Activated effector memory CD4-positive, alpha-beta T cell treated with anti-CD3 and anti-CD28 coated beads, Interleukin-2, amount 50 U/mL, for 16 hours (primary cell): ENCODE measurements around the gene TMSB4X.
"Not testable (repeated sequence)": the region's sequence is repeated elsewhere in the genome, so short reads cannot be mapped to it uniquely, and the experiment has no call there.

Experiments
- DNase-seq: peaks from one replicate; pipeline ENCODE4 v3.0.0-alpha.2; 2020

TMSB4X gene

GRCh38 chrX:12955882-12956703, 18.8 kb upstream of the TMSB4X start:
- DNase-seq: peak; percentile 86

DNA sequence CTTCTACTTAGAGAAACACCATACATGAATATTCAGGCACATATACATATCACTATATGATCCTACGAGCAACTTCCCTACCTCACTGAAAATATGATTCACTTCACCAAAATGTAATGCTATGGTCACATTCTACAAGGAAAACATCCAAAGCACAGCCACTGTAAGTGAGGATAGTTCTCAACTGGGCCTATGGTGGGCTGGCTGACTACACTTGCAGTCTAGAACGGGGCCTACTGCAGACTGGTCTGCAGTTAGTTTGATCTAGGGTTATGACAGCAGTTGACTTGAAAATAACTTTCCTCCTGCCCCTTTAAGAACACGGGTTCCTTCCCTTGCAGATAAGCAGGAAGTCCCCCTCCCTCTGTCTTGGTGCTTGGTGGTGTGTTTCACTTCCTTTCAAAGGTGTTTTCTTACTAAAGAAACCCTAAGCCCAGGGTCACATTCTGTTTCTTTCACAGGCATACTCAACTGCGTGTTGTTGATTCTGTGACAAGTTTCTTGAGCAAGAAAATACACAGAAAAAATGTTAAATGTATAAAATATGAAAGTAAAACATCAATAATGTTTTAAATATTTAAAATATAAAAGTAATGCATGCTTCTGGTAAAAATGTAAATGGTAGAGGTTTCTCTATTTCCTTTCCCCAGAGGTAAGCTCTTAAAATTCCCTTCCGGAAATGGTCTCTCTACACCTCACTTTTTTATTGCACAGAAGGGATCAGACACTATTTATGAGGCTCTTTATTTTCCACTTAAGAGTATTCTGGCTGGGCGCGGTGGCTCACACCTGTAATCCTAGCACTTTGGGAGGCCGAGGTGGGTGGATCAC, 18.0 kb upstream of the TMSB4X start:
- DNase-seq: peak; percentile 82

DNA sequence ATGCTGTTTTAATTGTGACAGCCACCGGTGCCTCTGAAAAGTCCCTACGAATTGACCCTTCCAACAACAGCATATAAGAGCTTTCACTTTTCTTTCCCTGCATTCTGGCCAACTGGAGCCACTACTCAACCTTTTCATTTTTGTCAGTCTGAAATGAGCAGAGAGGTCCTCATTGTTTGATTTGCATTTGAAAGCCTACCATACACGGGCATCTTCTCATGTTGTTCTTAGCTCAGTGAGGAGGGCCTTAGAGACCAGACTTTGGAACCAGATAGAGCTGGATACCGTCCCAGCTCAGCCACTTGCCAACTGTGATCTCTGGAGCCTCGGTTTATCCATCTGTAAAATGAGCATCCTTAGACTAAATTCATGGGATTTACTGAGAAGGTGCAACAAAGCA, 16.9 kb upstream of the TMSB4X start:
- DNase-seq: no peak

DNA sequence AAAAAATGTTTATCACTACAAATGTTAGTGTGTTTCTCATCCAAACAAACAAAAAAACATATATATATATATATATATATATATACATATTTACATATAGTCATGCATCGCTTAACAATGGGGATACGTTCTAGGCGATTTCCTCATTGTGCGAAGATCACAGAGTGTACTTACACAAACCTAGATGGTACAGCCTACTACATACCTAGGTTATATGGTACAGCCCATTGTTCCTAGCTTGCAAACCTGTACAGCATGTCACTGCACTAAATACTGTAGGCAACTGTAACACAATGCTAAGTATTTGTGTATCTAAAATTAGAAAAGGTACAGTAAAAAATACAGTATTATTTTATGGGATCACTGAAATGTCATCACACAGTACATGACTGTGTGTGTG, 16.4 kb upstream of the TMSB4X start:
- no peak for DNase-seq

DNA sequence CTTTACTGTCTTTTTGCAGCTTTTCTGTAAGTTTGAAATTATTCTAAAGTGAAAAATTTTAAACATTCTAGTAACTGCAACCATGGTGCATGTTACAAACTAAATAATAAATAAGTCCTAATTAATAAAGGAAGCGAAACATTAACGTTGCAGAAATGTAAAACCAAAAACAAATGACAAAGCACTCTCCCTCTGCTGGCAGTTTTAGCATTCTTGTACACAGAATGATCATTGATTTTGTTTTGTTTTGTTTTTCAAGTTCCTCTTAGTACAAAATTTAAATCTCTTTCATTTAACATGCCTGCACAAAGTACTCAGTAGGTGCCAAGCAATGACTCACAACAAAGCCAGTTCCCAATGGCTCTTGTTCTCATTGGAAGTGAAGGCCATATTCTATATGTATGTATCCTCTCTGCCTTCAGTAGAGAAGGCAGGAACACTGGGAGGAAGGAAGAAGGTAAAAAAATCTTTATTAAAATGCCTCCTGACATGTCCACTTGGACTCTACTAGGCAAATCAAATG, 13.7 kb upstream of the TMSB4X start:
- no peak for DNase-seq

GRCh38 chrX:12962041-12962504, 12.8 kb upstream of the TMSB4X start:
- DNase-seq: no peak

- DNase-seq: not testable (repeated sequence)
Measured at GRCh38 chrX:12963210-12963850, 11.6 kb upstream of the TMSB4X start.

DNA sequence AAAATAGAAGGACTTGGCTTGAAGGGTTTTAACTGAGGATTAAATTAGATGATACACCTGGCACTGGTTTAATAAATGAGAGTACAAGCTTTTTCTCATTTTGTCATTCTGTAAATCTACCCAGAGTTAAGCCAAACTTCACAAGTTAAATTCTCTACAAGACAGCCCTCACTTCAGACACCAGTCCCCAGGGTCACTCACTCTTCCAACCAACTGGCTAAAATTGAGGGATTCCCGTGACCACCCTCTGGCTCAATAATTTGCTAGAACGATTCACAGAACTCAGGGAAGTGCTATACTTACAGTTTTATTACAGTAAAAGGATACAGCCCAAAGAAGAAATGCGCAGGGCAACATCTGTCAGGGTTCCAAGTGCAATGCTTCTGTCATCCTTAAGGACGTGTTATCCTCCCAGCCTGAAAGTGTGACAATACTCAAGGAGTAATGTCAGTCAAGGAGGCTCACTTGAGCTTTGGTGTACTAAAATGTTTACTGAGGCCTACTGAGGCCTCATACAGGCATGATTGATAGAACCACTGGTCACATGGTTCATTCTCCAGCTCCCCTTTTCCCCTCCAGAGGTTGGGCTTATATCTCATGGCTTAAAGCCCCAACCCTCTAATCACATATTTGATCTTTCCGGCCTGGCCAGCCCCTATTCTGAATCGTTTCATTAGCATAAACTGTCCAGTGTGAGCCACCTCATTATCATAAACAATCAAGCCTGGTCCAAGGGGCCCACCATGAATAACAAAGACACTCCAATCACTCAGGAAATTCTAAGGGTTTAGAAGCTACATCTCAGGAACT, 9.6 kb upstream of the TMSB4X start:
- no peak for DNase-seq

DNA sequence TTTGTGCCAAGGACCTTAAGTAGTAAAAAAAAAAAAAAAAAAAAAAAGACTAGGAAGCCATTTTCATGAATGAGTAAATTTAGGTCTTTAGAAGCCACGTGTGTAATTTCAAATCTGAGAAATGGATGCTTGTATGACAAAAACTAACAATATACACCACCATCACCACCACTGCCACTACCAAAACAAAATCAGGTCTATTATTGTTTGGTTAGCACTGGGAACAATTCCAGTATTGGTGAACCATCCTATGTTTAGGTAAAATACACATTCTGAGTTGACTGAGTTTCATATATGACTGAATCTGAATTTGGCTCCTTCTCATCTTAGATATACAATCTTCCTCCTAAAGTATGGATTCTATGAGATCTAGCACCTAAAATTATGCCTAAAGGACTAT, 8.8 kb upstream of the TMSB4X start:
- no peak for DNase-seq

GRCh38 chrX:12967711-12968465, 7.0 kb upstream of the TMSB4X start:
- DNase-seq: peak; percentile 72

DNA sequence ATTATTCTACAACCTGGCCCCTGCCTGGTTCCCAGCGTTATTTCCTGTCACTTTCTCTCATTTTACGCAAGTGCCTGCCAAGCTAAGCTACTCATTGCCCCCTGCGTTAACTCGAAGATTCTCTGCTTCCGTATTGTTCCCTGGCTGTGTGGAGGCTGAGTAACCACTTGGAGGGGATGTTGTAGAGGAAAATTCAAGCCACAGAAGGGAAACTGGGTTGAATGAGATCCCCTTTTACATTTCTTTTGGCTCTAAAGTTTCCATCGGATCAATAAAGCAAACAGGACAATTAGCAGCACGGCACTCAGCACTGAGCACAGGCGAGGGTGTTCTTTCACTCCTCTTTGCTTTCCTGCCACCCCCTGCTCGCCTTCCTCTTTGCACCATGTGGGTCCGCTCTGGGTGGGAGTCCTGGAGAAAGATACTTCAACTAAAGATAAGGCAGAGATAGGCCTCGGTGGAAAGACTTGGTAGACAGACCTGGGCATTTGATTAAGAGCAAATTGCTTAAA, 4.2 kb upstream of the TMSB4X start:
- DNase-seq: peak; percentile 78

DNA sequence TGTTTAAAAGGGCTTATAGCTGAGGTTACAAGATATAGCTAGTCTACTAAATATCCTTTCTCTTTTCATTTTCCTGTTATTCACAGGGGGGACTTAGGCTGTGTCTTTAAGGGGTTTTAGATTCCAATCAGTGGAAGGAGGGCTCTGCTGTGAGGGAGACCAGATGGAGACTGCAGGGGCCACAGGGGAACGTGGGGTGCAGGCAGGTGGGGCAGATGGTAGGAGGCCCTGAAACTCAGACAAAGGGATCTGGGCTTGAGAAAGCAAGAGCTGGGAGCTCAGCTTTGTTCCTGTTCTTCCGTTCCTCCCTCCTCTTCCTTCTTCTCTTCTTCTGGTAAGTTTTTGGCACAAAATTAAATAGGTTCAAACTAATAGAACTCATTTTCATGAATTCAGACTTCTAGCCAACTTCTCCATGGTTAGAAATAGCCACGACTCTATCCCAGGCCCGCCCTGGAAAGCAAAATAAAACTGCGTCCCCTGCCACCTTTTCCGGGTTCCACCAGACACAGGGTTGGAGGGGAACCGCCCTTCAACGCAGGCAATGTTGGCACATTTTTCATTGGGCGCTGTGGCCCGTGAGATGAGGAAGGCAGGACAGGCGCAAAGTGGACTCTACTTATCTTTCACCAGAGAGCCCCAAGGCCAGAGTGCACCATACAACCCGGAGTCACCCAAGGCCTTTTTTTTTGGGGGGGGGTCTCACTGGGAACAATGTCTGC, 3.5 kb upstream of the TMSB4X start:
- DNase-seq: peak; percentile 75

- no peak for DNase-seq
Measured at GRCh38 chrX:12972243-12972642, 2.7 kb upstream of the TMSB4X start.

- no peak for DNase-seq
Measured at GRCh38 chrX:12972878-12973560, 1.9 kb upstream of the TMSB4X start.

DNA sequence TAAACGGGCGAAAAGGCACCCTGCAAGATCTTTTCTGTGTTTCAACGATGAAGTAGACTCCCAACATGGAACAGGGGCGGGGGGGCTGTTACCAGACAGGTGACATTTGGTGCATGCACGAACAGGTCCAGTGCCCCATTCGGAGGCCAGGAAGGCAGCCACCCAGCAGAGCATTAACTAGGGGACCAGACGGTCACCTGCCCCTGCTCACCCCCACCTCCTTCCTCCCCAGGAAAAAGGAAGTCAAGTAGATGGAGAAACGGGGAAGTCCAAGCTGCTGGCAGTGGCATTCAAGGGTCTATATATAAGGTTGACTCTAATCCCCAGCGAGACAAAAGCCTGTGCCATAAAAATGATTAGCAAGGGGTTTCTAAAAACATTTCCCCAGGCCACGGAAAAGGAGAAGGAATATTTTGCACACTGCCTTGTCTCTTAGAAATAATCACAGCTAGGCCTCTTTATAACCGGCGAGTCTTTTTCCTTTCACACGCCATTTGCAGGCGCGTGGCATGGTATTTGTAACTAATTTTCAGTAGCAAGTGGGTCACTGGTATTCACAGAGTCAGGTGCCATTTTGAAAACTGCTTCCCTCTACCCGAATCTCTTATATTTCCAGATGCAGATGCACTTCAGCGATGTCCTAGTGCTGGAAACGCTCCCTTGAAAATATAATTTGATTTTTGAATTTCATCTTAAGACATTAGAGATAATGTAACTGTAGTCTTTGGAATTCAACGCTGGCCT, 1.2 kb upstream of the TMSB4X start:
- DNase-seq: peak; percentile 80

DNA sequence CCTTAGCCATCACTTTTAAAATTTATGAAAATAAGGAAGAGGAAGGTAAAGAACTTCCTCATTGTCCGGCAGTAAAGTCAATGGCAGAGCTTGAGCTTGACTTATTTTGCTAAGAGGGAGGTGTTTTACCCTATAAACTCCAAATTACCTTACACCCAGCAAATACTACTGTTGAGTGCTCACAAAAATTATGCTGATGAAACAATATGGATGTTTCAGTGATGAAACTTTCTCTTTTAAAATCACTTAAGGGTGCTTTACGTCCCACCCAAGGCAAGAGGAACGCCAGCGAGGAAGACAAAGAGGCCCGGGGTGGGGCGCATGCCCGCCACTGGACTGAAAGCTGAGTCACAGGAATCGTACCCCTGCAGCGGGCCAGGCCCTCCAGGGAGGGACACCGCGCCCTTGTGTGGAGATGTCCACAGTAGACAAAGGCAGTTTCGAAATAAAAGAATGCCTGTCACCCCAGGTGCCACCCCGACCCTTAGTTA, 560 bp upstream of the TMSB4X start:
- DNase-seq: peak; percentile 83

DNA sequence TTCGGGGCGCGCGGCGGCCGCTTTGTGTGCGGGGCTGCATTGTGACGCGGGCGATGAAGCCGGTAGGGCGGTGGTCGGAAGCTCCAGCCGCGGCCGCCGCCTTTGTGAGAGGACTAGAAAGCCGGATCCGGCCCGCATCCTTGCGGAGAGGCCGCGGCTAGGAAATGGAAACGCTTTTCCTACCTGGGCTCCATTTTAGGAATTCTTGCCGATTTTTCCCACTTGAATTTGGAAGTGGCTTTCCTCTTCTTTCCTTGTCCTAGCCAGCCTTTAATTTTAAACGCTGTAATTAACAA, 708 bp downstream of the TMSB4X start:
- DNase-seq: no peak

GRCh38 chrX:12975991-12976558, 1.2 kb downstream of the TMSB4X start:
- DNase-seq: peak; percentile 77
